Inflammatory macrophage treated with lipopolysaccharide for 1 hour (primary cell): ENCODE results near the gene PGA3.
"Not testable (repeated sequence)": the region's sequence is repeated elsewhere in the genome, so short reads cannot be mapped to it uniquely, and the experiment has no call there.

ENCODE experiments used
- DNase-seq, 2 donors: peaks; one replicate each; pipeline ENCODE4 v3.0.0-alpha.2; 2020 to 2022

The PGA3 gene

GRCh38 chr11:61211327-61211952 lies 8.1 kb downstream of the PGA3 start:
- not testable (repeated sequence) for DNase-seq

- DNase-seq, result not testable (repeated sequence)
These were observed 8.9 kb downstream of the PGA3 start for GRCh38 chr11:61212202-61212601.

- DNase-seq, result not testable (repeated sequence)
These were observed 10.5 kb downstream of the PGA3 start for GRCh38 chr11:61213711-61214324.

GRCh38 chr11:61218306-61218705 lies 15.0 kb downstream of the PGA3 start:
- DNase-seq, result not testable (repeated sequence)

GRCh38 chr11:61219016-61219415 lies 15.7 kb downstream of the PGA3 start:
- not testable (repeated sequence) for DNase-seq

- DNase-seq, result not testable (repeated sequence)
These were observed 18.7 kb downstream of the PGA3 start, which contains the start of gene PGA4 for GRCh38 chr11:61222047-61222446. PGA4 (plus strand) TSS chr11:61222347; CDS start chr11:61222401, 54 bp downstream.

- DNase-seq, result not testable (repeated sequence)
These were observed 19.4 kb downstream of the PGA3 start for GRCh38 chr11:61222692-61223091.

GRCh38 chr11:61226457-61227137 lies 23.3 kb downstream of the PGA3 start:
- DNase-seq, result not testable (repeated sequence)

- not testable (repeated sequence) for DNase-seq
These were observed 26.1 kb downstream of the PGA3 start for GRCh38 chr11:61229458-61229857.

- not testable (repeated sequence) for DNase-seq
These were observed 27.7 kb downstream of the PGA3 start for GRCh38 chr11:61231033-61231432.

- not testable (repeated sequence) for DNase-seq
These were observed 28.3 kb downstream of the PGA3 start for GRCh38 chr11:61231585-61231984.

GRCh38 chr11:61232548-61233145 lies 29.3 kb downstream of the PGA3 start:
- DNase-seq, result not testable (repeated sequence)

GRCh38 chr11:61237130-61237529 lies 33.8 kb downstream of the PGA3 start:
- not testable (repeated sequence) for DNase-seq

GRCh38 chr11:61240288-61240687 lies 37.0 kb downstream of the PGA3 start:
- not testable (repeated sequence) for DNase-seq

GRCh38 chr11:61240875-61241274 lies 37.6 kb downstream of the PGA3 start, which contains the start of gene PGA5:
PGA5 (plus strand) TSS chr11:61241175; CDS start chr11:61241227, 52 bp downstream.
- not testable (repeated sequence) for DNase-seq

GRCh38 chr11:61241526-61241925 lies 38.2 kb downstream of the PGA3 start:
- not testable (repeated sequence) for DNase-seq

GRCh38 chr11:61245284-61245964 lies 42.1 kb downstream of the PGA3 start:
- DNase-seq, result not testable (repeated sequence)

GRCh38 chr11:61248071-61248470 lies 44.8 kb downstream of the PGA3 start:
- not testable (repeated sequence) for DNase-seq

GRCh38 chr11:61249201-61249600 lies 45.9 kb downstream of the PGA3 start:
- not testable (repeated sequence) for DNase-seq

- not testable (repeated sequence) for DNase-seq
These were observed 47.8 kb downstream of the PGA3 start for GRCh38 chr11:61250796-61251765.

- DNase-seq, result not testable (repeated sequence)
These were observed 49.0 kb downstream of the PGA3 start for GRCh38 chr11:61252332-61252731.
